ENCODE results near the gene SETX.
A peak's percentile ranks its signal among the peaks of the same experiment; 100 is the strongest.

The SETX gene

GRCh38 chr9:132356324-132356924, 1.6 kb upstream of the SETX start:
- FAIRE-seq: no peak

- FAIRE-seq: no peak
These were observed 3.3 kb downstream of the SETX start for GRCh38 chr9:132351404-132352045.

- no peak for FAIRE-seq
These were observed 3.9 kb downstream of the SETX start for GRCh38 chr9:132350861-132351315.

GRCh38 chr9:132348676-132349075, 6.1 kb downstream of the SETX start:
- FAIRE-seq: no peak

DNA sequence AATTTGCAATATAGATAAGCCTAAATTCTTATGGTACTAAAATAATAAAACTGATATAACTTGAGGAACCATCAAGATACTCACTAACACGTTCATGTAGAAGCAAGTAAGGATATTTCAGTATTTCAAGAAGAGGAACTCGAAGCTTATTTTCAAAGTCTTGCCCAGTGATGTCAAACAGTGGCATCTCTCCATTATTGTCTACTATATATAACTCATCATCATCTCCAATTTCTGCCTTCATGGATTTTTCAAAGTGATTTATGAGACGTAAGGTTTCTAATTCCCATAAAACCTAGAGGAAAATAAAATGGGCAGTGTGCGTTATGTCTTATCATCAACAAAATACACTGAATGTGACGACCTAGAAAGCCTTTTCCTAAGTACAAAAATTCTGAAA, 8.6 kb downstream of the SETX start:
- no peak for FAIRE-seq

DNA sequence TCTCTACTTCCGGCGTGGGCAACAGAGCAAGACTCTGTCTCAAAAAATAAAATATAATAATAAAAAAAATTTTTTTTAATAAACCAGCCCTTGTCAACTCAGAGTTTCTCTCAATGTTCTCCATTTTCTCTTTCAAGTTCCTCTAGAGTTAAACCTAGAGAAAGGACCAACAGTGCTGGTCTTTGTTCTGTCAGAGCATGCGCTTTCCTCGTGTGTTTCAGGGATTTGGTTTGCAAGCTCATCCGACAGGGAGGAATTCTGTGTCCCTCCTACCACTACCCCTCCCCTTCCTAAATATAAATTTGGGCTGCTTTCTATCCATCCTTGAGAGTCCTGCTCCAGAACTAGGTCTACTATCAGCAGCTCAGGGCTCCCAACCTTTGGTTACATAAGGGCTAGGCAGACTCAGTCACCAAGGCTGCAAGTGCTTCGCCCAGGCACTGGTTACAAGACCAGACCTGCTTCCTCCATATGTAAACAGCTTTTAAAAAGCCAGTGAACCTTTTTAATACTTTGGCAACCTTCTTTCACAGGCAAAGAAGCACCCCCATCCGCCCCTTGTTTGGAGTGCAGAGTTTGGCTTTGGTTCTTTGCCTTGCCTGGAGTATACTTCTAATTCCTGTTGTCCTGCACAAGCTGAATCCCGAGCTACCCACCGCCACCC, 13.5 kb downstream of the SETX start:
- no peak for FAIRE-seq

- FAIRE-seq: no peak
These were observed 20.4 kb downstream of the SETX start for GRCh38 chr9:132334364-132334763.

DNA sequence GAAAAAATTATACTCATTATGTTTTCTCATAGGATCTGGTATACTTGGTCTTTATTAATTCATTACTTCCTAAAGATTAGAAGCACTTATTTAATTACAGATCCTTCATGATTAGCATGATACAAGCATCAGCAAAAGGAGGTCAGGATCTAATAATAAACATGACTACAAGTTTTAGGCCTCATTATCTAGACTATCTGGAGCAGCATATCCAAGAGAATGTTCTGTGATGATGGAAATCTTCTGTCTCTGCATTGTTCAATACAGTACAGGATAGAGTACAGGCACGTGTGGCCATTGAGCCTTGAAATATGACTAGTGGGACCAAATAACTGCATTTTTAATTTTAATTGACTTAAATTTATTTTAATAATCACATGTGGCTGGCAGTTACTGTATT, 21.2 kb downstream of the SETX start:
- FAIRE-seq: no peak

DNA sequence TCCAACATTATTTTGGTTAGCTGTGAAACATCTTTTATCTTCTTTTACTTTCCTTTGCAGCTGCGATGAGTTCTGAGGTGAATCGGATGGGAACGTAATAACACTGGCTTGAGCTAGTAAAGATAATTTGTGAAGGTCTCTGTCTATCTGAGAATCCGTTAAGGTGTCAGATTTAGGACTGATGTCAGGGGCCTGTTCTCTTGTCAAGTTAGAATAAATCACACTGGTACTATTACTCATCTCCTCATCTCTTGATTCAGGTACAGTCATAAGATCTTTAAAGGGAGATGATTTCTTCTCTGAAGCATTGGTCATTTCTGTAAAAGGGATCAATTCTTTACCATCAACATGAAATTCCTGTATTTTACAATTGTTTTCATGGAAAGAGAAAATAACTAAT, 26.2 kb downstream of the SETX start:
- FAIRE-seq: no peak

- FAIRE-seq: no peak
These were observed 27.2 kb downstream of the SETX start for GRCh38 chr9:132327537-132327936.

DNA sequence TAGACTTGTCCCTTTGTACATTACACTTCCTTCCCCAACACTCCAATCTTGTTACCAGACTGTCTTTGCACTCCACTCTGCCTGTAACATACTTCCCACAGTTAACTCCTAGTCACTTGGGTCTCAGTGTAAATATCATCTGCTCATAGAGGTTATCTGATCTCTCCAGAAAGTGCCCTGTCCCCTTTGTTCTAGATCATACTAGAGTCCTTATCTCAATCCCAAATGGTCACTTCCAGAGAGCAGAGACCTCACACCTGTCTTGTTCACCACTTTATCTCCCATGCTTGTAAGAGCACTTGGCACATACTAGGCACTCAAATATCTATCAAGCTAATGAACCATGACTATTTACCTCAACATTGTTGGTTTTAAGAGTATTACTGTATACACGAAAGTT, 30.4 kb downstream of the SETX start:
- no peak for FAIRE-seq

DNA sequence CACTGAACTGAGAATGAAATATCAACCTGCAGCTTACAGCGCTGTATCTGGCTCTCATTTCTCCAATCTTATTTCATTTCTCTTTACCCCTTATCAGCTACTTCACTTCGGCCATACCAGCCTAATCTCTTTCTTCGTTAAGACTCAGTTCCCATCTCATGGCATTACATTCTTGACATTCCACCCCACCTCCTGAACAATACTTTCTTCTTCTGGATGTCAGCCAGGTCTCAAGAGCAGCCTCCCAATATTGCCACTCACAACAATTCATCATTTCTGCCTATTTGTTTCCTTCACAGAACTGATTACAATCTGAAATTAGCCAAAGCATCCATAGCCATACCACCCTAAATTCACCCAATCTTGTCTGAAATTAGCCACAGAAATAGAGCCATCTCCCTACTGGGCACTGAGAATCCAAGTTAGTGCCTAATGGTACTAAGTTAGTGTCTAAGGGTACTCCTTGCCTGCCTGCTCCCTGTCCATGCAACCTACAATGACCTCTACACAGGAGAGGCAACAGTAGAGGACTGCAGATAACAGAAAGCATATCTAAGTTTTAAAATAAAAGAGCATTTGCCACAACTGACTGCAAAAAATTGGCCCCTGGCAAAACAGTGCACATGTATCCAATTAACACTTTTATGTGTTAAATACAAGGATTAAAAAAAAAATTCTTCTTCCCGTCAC, 35.2 kb downstream of the SETX start:
- FAIRE-seq: no peak

DNA sequence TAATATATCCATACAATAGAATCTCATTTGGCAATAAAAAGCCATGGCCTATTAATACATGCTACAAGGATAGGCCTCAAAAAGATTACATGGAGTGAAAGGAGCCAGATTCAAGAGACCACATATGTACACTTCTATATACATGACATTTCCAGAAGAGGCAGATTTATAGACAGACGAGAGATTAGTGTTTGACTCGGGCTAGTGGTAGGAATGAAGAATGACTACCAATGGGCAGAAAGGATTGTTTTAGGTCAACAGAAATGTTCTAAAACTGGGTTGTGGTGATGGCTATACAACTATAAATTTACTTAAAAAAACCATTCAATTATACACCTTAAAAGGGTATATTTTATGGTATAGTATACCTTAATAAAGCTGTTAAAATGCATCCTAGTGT, 41.9 kb downstream of the SETX start:
- no peak for FAIRE-seq

- no peak for FAIRE-seq
These were observed 42.4 kb downstream of the SETX start for GRCh38 chr9:132312426-132312825.

DNA sequence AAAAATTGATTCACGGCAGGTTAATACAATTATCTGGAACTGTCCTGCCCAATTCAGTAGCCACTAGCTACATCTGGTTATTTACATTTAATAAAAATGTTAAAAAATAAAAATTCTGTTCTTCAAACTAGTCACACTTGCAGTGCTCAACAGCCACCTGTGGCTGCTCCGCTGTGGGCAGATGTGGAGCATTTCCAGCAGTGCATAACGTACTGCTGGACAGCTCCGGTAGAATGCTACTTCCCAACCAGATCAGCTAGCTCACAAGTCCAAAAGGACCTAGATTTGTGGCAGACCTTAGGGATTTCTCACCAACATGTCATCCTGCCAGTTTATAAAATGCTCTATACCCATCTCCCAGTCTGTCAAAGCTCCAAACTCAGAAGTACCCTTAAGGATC, 42.8 kb downstream of the SETX start:
- FAIRE-seq: no peak

DNA sequence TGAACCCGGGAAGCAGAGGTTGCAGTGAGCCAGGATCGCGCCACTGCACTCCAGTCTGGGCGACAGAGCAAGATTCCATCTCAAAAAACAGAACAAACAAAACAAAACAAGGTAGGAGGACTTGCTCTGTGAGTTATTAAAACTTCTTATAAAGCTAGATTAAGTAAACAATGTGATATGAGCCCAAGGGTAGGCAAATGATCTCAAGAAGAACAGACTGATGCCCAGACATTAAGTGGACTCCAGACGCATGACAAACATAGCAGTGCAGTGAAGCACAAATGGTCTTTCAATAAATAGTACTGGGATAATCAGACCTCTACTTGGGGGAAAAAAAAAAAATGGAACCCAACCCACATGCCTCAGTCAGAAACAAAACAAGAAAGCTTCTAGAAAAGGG, 45.7 kb downstream of the SETX start:
- no peak for FAIRE-seq

DNA sequence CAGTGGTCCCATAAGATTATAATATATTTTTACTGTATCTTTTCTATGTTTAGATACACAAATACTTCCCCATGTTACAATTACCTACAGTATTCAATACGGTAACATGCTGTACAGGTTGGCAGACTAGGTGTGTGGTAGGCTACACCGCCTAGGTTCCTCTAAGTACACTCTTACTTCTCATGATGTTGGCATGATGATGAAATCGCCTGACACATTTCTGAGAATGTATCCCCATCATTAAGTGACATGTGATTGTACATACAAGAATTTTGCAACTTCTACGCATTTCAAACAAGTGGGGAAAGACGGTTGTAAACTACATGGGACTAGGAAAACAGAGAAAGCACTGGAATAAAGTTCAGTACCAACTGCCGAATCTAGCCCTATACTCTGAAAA, 53.3 kb downstream of the SETX start:
- no peak for FAIRE-seq

GRCh38 chr9:132299221-132299620, 55.6 kb downstream of the SETX start:
- no peak for FAIRE-seq

DNA sequence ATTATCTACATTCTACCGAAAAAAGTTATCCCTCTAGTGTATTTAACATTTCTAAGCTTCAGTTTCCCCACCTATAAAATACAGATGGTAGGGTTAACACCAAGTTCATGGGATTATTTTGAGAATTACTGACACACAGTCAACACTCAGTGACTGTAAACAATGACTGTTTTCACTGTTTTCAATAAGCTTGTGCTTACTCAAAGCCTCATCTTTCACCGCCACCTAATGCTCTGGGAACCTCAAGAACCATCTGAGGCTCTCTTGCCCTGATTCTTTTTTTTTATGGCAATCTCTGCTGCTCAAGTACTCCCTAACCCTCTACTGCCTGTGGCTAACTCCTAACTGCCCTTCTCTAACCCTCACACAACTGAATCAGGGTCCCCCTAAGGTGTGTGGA, 59.6 kb downstream of the SETX start:
- FAIRE-seq: no peak

DNA sequence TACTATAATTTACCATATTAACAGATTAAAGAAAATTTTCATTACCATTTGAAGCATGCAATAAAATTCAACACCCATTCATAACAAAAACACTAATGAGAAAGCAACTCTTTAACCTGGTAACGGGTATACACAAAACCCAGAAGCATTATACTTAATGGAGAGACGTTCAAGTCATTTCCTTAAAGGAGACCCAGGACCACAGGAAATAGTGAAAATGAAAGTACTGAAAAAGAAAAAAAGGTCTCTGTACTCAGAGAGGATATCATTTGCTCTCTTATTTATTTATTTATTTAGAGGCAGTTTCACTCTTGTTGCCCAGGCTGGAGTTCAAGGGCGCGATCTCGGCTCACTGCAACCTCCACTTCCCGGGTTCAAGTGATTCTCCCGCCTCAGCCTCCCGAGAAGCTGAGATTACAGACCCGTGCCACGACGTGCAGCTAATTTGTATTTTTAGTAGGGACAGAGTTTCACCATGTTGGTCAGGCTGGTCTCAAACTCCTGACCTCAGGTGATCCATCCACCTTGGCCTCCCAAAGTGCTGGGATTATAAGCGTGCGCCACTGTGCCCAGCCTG, 61.6 kb downstream of the SETX start:
- no peak for FAIRE-seq

DNA sequence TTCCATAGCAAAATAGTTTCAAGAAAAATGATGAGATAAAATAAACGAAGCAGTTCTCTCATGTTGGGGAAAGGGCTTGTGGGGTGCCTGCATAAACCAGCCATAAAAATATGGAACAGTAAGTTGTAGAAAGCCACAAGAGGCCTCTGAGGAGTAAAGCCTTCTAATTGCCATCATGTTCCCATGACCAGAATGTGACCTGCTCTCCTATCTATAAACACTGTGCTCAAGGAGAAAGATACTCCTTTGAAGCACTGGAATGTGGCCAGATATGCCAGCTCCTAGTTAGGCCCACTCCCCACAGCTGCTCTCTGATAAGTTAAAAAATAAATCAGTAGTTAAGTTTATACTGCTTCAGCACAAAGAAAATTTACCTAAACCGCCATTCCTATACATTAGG, 65.8 kb downstream of the SETX start:
- no peak for FAIRE-seq

- no peak for FAIRE-seq
These were observed 66.4 kb downstream of the SETX start for GRCh38 chr9:132288361-132288760.

GRCh38 chr9:132287256-132287760, 67.5 kb downstream of the SETX start:
- peak; percentile 71 for FAIRE-seq
